Right lobe of liver (tissue), 4 donors: ENCODE results near the gene NIM1K.

ENCODE experiments used
- POLR2A ChIP-seq: fragments of 450-650 bp; IDR thresholded peaks from one replicate; pipeline ENCODE4 v1.6.1; 2017; ENCODE audit warnings: antibody characterized with exemption, mild to moderate bottlenecking
- TF ChIP-seq, protein P1 (sequence below), 4 donors: fragments of 200-600 bp in 3 of 4; fragments of 450-650 bp in 1 of 4; IDR thresholded peaks; one replicate each; pipeline versions ENCODE4 v1.5.1 to v1.8.0; 2016 to 2022; ENCODE audit warnings: antibody characterized with exemption in 4 of 4, mild to moderate bottlenecking in 2 of 4
- donor health status: DM: no; HTN: no; CAD: no.
- donor health status: DM: no; HTN: no; CAD: no.
- donor health status: DM: no; HTN: yes; CAD: no.

DNA sequence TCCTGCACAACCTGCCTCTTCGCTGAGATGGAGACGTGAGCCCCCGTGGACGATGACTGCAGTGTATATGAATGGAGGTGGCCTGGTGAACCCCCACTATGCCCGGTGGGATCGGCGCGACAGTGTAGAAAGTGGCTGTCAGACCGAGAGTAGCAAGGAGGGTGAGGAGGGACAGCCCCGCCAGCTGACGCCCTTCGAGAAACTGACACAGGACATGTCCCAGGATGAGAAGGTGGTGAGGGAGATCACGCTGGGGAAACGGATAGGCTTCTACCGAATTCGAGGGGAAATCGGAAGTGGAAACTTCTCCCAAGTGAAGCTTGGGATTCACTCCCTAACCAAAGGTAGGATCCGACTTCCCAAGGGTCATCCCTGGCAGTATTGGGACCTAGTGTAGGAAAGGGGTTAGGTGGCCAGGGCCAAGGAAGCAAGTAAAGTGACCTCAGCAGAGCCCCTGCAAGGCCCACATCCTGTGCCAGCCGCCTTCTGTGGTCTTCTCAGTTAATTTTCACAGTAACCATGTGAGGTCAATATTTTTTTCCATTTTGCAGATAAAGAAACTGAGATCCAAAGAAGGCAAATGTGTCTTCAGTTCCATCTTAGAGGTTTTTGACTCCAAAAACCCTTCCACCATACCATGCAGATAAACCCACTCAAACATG is 53.8 kb downstream of the NIM1K start:
- no peak for TF ChIP-seq POLR2A
- TF ChIP-seq, protein P1, sequence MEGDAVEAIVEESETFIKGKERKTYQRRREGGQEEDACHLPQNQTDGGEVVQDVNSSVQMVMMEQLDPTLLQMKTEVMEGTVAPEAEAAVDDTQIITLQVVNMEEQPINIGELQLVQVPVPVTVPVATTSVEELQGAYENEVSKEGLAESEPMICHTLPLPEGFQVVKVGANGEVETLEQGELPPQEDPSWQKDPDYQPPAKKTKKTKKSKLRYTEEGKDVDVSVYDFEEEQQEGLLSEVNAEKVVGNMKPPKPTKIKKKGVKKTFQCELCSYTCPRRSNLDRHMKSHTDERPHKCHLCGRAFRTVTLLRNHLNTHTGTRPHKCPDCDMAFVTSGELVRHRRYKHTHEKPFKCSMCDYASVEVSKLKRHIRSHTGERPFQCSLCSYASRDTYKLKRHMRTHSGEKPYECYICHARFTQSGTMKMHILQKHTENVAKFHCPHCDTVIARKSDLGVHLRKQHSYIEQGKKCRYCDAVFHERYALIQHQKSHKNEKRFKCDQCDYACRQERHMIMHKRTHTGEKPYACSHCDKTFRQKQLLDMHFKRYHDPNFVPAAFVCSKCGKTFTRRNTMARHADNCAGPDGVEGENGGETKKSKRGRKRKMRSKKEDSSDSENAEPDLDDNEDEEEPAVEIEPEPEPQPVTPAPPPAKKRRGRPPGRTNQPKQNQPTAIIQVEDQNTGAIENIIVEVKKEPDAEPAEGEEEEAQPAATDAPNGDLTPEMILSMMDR (IDR thresholded peaks at IDR 0.05): no peak
